ENCODE data around the gene LRRC8D. TPM values are rescaled to one million over a fixed set of nuclear protein-coding genes. Genes with fewer than 3 reads are reported as not detected.

LRRC8D gene
- total RNA-seq, 2 experiments from 2014 or later = 25.1 to 26.0 TPM

GRCh38 chr1:89844241-89844807 is 23.5 kb downstream of the LRRC8D start:
- ATAC-seq (ENCODE audit: low read depth) (no peak), DNase-seq (no peak)
- Mint-ChIP-seq H3K4me3 (peak overlapping the region; percentile 95), H3K27me3 (no peaks in the 10 kb centered on the region), H3K4me1 (peaks cover 48% of the 10 kb centered on the region), H3K27ac (peak overlapping the region; percentile 95), H3K36me3 (peaks cover 15% of the 10 kb centered on the region), H3K9me3 (no peaks in the 10 kb centered on the region)
- POLR2A ChIA-PET = interaction anchor here (0.9 to 2.9 kb wide), 3 partner anchors 12 to 112 kb away, joined by 3 to 23 read pairs (median 4); partner anchors contain the start of gene LRRC8D

- DNase-seq (no peak), ATAC-seq (ENCODE audit: low read depth) (no peak)
- Mint-ChIP-seq H3K27me3 (no peaks in the 10 kb centered on the region), H3K4me1 (peaks cover 48% of the 10 kb centered on the region), H3K36me3 (peaks cover 15% of the 10 kb centered on the region), H3K4me3 (peak overlapping the region; percentile 95), H3K27ac (peak overlapping the region; percentile 95), H3K9me3 (no peaks in the 10 kb centered on the region)
- POLR2A ChIA-PET = no interaction called here
Observed at GRCh38 chr1:89844860-89845259, 24.0 kb downstream of the LRRC8D start.

- no peak for ATAC-seq (ENCODE audit: low read depth)
- H3K9me3 Mint-ChIP-seq = no peaks in the 10 kb centered on the region
- peak overlapping the region; percentile 54 for H3K4me3 Mint-ChIP-seq
- no peaks in the 10 kb centered on the region for H3K27me3 Mint-ChIP-seq
- H3K36me3 Mint-ChIP-seq = peaks cover 24% of the 10 kb centered on the region
- H3K27ac Mint-ChIP-seq = peak overlapping the region; percentile 75
- H3K4me1 Mint-ChIP-seq = peaks cover 48% of the 10 kb centered on the region
- no peak for DNase-seq
- POLR2A ChIA-PET = interaction anchor here (0.6 kb wide), 1 partner anchor 220 kb away, joined by 4 read pairs; no protein-coding TSS in a partner anchor
Observed at GRCh38 chr1:89847191-89847729, 26.4 kb downstream of the LRRC8D start.

- H3K36me3 Mint-ChIP-seq = peaks cover 20% of the 10 kb centered on the region
- peaks cover 27% of the 10 kb centered on the region for H3K4me1 Mint-ChIP-seq
- POLR2A ChIA-PET = interaction anchor here (0.7 kb wide), 1 partner anchor 144 kb away, joined by 3 read pairs; no protein-coding TSS in a partner anchor
- H3K9me3 Mint-ChIP-seq = no peaks in the 10 kb centered on the region
- DNase-seq = no peak
- no peak for ATAC-seq (ENCODE audit: low read depth)
- no peak overlapping the region for H3K27ac Mint-ChIP-seq
- H3K27me3 Mint-ChIP-seq = no peaks in the 10 kb centered on the region
- no peak overlapping the region for H3K4me3 Mint-ChIP-seq
Observed at GRCh38 chr1:89850844-89851415, 30.1 kb downstream of the LRRC8D start.

- Mint-ChIP-seq H3K9me3 (no peaks in the 10 kb centered on the region), H3K4me1 (peaks cover 13% of the 10 kb centered on the region), H3K36me3 (peaks cover 11% of the 10 kb centered on the region), H3K27ac (no peak overlapping the region), H3K4me3 (no peak overlapping the region), H3K27me3 (no peaks in the 10 kb centered on the region)
- DNase-seq = no peak
- no peak for ATAC-seq (ENCODE audit: low read depth)
- POLR2A ChIA-PET = interaction anchor here (0.7 kb wide), 1 partner anchor 1707 kb away, joined by 3 read pairs; no protein-coding TSS in a partner anchor
Observed at GRCh38 chr1:89854140-89854539, 33.3 kb downstream of the LRRC8D start.

GRCh38 chr1:89855413-89856123 is 34.7 kb downstream of the LRRC8D start:
- Mint-ChIP-seq H3K4me1 (peaks cover 12% of the 10 kb centered on the region), H3K27me3 (no peaks in the 10 kb centered on the region), H3K9me3 (no peaks in the 10 kb centered on the region), H3K36me3 (peaks cover 17% of the 10 kb centered on the region), H3K27ac (peak overlapping the region; percentile 70), H3K4me3 (peak overlapping the region; percentile 64)
- DNase-seq (no peak), ATAC-seq (ENCODE audit: low read depth) (peak; percentile 60)
- POLR2A ChIA-PET = interaction anchor here (0.7 to 1.3 kb wide), 2 partner anchors 12 to 813 kb away, joined by 3 to 4 read pairs; no protein-coding TSS in a partner anchor

- H3K27ac Mint-ChIP-seq = peak overlapping the region; percentile 52
- peaks cover 13% of the 10 kb centered on the region for H3K4me1 Mint-ChIP-seq
- no peak for ATAC-seq (ENCODE audit: low read depth)
- H3K9me3 Mint-ChIP-seq = no peaks in the 10 kb centered on the region
- H3K36me3 Mint-ChIP-seq = peaks cover 44% of the 10 kb centered on the region
- no peak overlapping the region for H3K4me3 Mint-ChIP-seq
- no peaks in the 10 kb centered on the region for H3K27me3 Mint-ChIP-seq
- POLR2A ChIA-PET = no interaction called here
- DNase-seq = no peak
Observed at GRCh38 chr1:89863165-89863830, 42.5 kb downstream of the LRRC8D start.

- no peaks in the 10 kb centered on the region for H3K27me3 Mint-ChIP-seq
- H3K27ac Mint-ChIP-seq = no peak overlapping the region
- ATAC-seq (ENCODE audit: low read depth) (no peak), DNase-seq (no peak)
- H3K36me3 Mint-ChIP-seq = peaks cover 44% of the 10 kb centered on the region
- H3K9me3 Mint-ChIP-seq = no peaks in the 10 kb centered on the region
- H3K4me1 Mint-ChIP-seq = peaks cover 24% of the 10 kb centered on the region
- POLR2A ChIA-PET = no interaction called here
- H3K4me3 Mint-ChIP-seq = no peak overlapping the region
Observed at GRCh38 chr1:89865498-89866382, 44.9 kb downstream of the LRRC8D start.

- no peaks in the 10 kb centered on the region for H3K9me3 Mint-ChIP-seq
- no peaks in the 10 kb centered on the region for H3K27me3 Mint-ChIP-seq
- H3K4me3 Mint-ChIP-seq = no peak overlapping the region
- ATAC-seq (ENCODE audit: low read depth) (no peak), DNase-seq (no peak)
- H3K27ac Mint-ChIP-seq = no peak overlapping the region
- H3K36me3 Mint-ChIP-seq = peaks cover 47% of the 10 kb centered on the region
- POLR2A ChIA-PET = no interaction called here
- peaks cover 29% of the 10 kb centered on the region for H3K4me1 Mint-ChIP-seq
Observed at GRCh38 chr1:89866568-89866967, 45.7 kb downstream of the LRRC8D start.

GRCh38 chr1:89870998-89871397 is 50.2 kb downstream of the LRRC8D start:
- Mint-ChIP-seq H3K4me1 (peaks cover 26% of the 10 kb centered on the region), H3K4me3 (no peak overlapping the region), H3K36me3 (peaks cover 42% of the 10 kb centered on the region), H3K9me3 (no peaks in the 10 kb centered on the region), H3K27ac (peak overlapping the region; percentile 43), H3K27me3 (no peaks in the 10 kb centered on the region)
- DNase-seq (no peak), ATAC-seq (ENCODE audit: low read depth) (peak; percentile 58)
- POLR2A ChIA-PET = no interaction called here

- DNase-seq (no peak), ATAC-seq (ENCODE audit: low read depth) (no peak)
- Mint-ChIP-seq H3K4me1 (peaks cover 25% of the 10 kb centered on the region), H3K27me3 (no peaks in the 10 kb centered on the region), H3K27ac (no peak overlapping the region), H3K4me3 (no peak overlapping the region), H3K36me3 (peaks cover 45% of the 10 kb centered on the region), H3K9me3 (no peaks in the 10 kb centered on the region)
- POLR2A ChIA-PET = no interaction called here
Observed at GRCh38 chr1:89871768-89872473, 51.1 kb downstream of the LRRC8D start.

GRCh38 chr1:89872567-89872966 is 51.7 kb downstream of the LRRC8D start:
- Mint-ChIP-seq H3K4me3 (no peak overlapping the region), H3K27me3 (no peaks in the 10 kb centered on the region), H3K9me3 (no peaks in the 10 kb centered on the region), H3K36me3 (peaks cover 39% of the 10 kb centered on the region), H3K4me1 (peaks cover 25% of the 10 kb centered on the region), H3K27ac (no peak overlapping the region)
- DNase-seq = no peak
- no peak for ATAC-seq (ENCODE audit: low read depth)
- POLR2A ChIA-PET = no interaction called here
